HCT116 (cell line): Measurements from ENCODE around the gene CDK5R1.

Source experiments
- CTCF ChIP-seq, 3 experiments: fragments of 200-600 bp in 1 of 3; sonication (generic) in 1 of 3; IDR thresholded peaks in 2 of 3; conservative IDR thresholded peaks in 1 of 3; 2 replicates each; pipeline ENCODE4 v1.5.1; 2012 to 2017; ENCODE audit warnings: low read depth in 2 of 3, low read length in 2 of 3, antibody characterized with exemption in 1 of 3, borderline replicate concordance in 1 of 3, control low read depth in 1 of 3, mild to moderate bottlenecking in 1 of 3, mixed read lengths in 1 of 3, mixed run types in 1 of 3, moderate library complexity in 1 of 3; ENCODE audit not compliant: insufficient read depth in 1 of 3
- EZH2 ChIP-seq: fragments of 200-600 bp; sonication (generic); IDR thresholded peaks from 2 replicates; pipeline ENCODE4 v1.6.1; 2017; ENCODE audit warnings: antibody characterized with exemption, mixed run types
- MAX ChIP-seq: IDR thresholded peaks from 2 replicates; pipeline ENCODE4 v1.6.1; 2012
- POLR2AphosphoS5 ChIP-seq: IDR thresholded peaks from 2 replicates; pipeline ENCODE4 v1.6.1; 2011; ENCODE audit warnings: mild to moderate bottlenecking, low read depth, low read length, moderate library complexity
- REST ChIP-seq: IDR thresholded peaks from 2 replicates; pipeline ENCODE4 v1.6.1; 2012; ENCODE audit warnings: low read depth
- ZBTB33 ChIP-seq: IDR thresholded peaks from 2 replicates; pipeline ENCODE4 v1.6.1; 2011; ENCODE audit warnings: mild to moderate bottlenecking, low read length, moderate library complexity; ENCODE audit not compliant: insufficient replicate concordance; ENCODE audit errors: extremely low read depth

GRCh38 chr17:32516940-32517701 lies 30.3 kb downstream of the CDK5R1 start:
- no peak for TF ChIP-seq POLR2AphosphoS5
- no peak for TF ChIP-seq REST
- TF ChIP-seq ZBTB33, result no peak
- no peak for TF ChIP-seq MAX
- TF ChIP-seq CTCF (IDR thresholded peaks at IDR 0.05 in 2 of 3, conservative IDR thresholded peaks at IDR 0.05 in 1 of 3; ENCODE audit: borderline replicate concordance in 1 of 3, insufficient read depth in 1 of 3, low read depth in 2 of 3, low read length in 2 of 3), result no peak
- TF ChIP-seq EZH2, result no peak
